Ishikawa (cell line): ENCODE measurements around the gene NUP58.

Experiments
- EP300 ChIP-seq: IDR thresholded peaks from 2 replicates; pipeline ENCODE4 v1.6.1; 2012; ENCODE audit warnings: borderline replicate concordance
- FOXM1 ChIP-seq: IDR thresholded peaks from 2 replicates; pipeline ENCODE4 v1.6.1; 2012; ENCODE audit warnings: low read depth, borderline replicate concordance
- MAX ChIP-seq: IDR thresholded peaks from 2 replicates; pipeline ENCODE4 v1.6.1; 2012
- RAD21 ChIP-seq: IDR thresholded peaks from 2 replicates; pipeline ENCODE4 v1.6.1; 2012; ENCODE audit warnings: low read depth
- REST ChIP-seq: IDR thresholded peaks from 2 replicates; pipeline ENCODE4 v1.6.1; 2012; ENCODE audit warnings: low read depth, mild to moderate bottlenecking
- TAF1 ChIP-seq: IDR thresholded peaks from 2 replicates; pipeline ENCODE4 v1.6.1; 2012; ENCODE audit warnings: low read depth, mild to moderate bottlenecking
- TCF12 ChIP-seq: IDR thresholded peaks from 2 replicates; pipeline ENCODE4 v1.6.1; 2012; ENCODE audit warnings: low read depth
- ZBTB7A ChIP-seq: IDR thresholded peaks from 2 replicates; pipeline ENCODE4 v1.6.1; 2012; ENCODE audit warnings: low read depth

GRCh38 chr13:25330541-25330940 is 29.1 kb downstream of the NUP58 start:
- TF ChIP-seq REST (no peak), MAX (no peak), EP300 (no peak), TAF1 (no peak), ZBTB7A (no peak), TCF12 (no peak), FOXM1 (no peak), RAD21 (no peak)
